ENCODE measurements around the gene TXNIP.
A peak's percentile ranks its signal among the peaks of the same experiment; 100 is the strongest.
"Not testable (repeated sequence)": the region's sequence is repeated elsewhere in the genome, so short reads cannot be mapped to it uniquely, and the experiment has no call there.

Gene TXNIP

GRCh38 chr1:145996433-145997015 is at the start of gene TXNIP:
TSS of gene TXNIP (minus strand) at chr1:145996579. CDS start at chr1:145996266, 313 bp downstream.
- peak; percentile 75 to 96 (median 91) for DNase-seq

- DNase-seq = no peak
Measured at GRCh38 chr1:146039844-146040194, 43.4 kb upstream of the TXNIP start.

- DNase-seq = peak; percentile 60 to 91 (median 76)
Measured at GRCh38 chr1:146036965-146037646, 40.7 kb upstream of the TXNIP start.

- peak in 1 of 6 experiments; percentile 50 for DNase-seq
Measured at GRCh38 chr1:146036241-146036964, 40.0 kb upstream of the TXNIP start.

- no peak for DNase-seq
Measured at GRCh38 chr1:146035048-146035423, 38.7 kb upstream of the TXNIP start.

- peak in 3 of 6 experiments; percentile 6 to 17 (median 15) for DNase-seq
Measured at GRCh38 chr1:146032631-146033219, 36.3 kb upstream of the TXNIP start.

GRCh38 chr1:146031476-146031875 is 35.1 kb upstream of the TXNIP start:
- no peak for DNase-seq

GRCh38 chr1:146029117-146029516 is 32.7 kb upstream of the TXNIP start:
- DNase-seq = no peak

GRCh38 chr1:146026650-146027049 is 30.3 kb upstream of the TXNIP start:
- not testable (repeated sequence) for DNase-seq

GRCh38 chr1:146025787-146026495 is 29.6 kb upstream of the TXNIP start:
- DNase-seq = not testable (repeated sequence)

- no peak for DNase-seq
Measured at GRCh38 chr1:146022403-146023127, 26.2 kb upstream of the TXNIP start.

- no peak for DNase-seq
Measured at GRCh38 chr1:146021622-146022402, 25.4 kb upstream of the TXNIP start, which contains the start of gene HJV. TSS of gene HJV (minus strand) at chr1:146021735. CDS start at chr1:146020231, 1,504 bp downstream.

GRCh38 chr1:146021050-146021445 is 24.7 kb upstream of the TXNIP start:
- no peak for DNase-seq

GRCh38 chr1:146020058-146021049 is 24.0 kb upstream of the TXNIP start:
- DNase-seq = no peak

GRCh38 chr1:146019231-146020057 is 23.1 kb upstream of the TXNIP start:
- no peak for DNase-seq

- DNase-seq = no peak
Measured at GRCh38 chr1:146016891-146017290, 20.5 kb upstream of the TXNIP start.

GRCh38 chr1:146013559-146013922 is 17.2 kb upstream of the TXNIP start:
- DNase-seq = no peak

GRCh38 chr1:146012703-146013558 is 16.6 kb upstream of the TXNIP start:
- peak; percentile 18 to 74 (median 48) for DNase-seq
